ENCODE results near the gene YTHDF1.

The YTHDF1 gene

GRCh38 chr20:63152322-63153253 is 63.3 kb downstream of the YTHDF1 start:
- no peak for DNase-seq (ENCODE audit: low read depth)
- TF ChIP-seq CTCF (IDR thresholded peaks at IDR 0.05; ENCODE audit: insufficient read depth, low read depth, low read length, missing control alignments): no peak
- H3K4me3 ChIP-seq (ENCODE audit: low read length): no peak overlapping the region

- DNase-seq (ENCODE audit: low read depth): no peak
- TF ChIP-seq CTCF (IDR thresholded peaks at IDR 0.05; ENCODE audit: insufficient read depth, low read depth, low read length, missing control alignments): no peak
- no peak overlapping the region for H3K4me3 ChIP-seq (ENCODE audit: low read length)
These were observed 64.2 kb downstream of the YTHDF1 start for GRCh38 chr20:63151554-63152321.

GRCh38 chr20:63150911-63151531 is 64.9 kb downstream of the YTHDF1 start:
- TF ChIP-seq CTCF (IDR thresholded peaks at IDR 0.05; ENCODE audit: insufficient read depth, low read depth, low read length, missing control alignments): no peak
- no peak overlapping the region for H3K4me3 ChIP-seq (ENCODE audit: low read length)
- no peak for DNase-seq (ENCODE audit: low read depth)

DNA sequence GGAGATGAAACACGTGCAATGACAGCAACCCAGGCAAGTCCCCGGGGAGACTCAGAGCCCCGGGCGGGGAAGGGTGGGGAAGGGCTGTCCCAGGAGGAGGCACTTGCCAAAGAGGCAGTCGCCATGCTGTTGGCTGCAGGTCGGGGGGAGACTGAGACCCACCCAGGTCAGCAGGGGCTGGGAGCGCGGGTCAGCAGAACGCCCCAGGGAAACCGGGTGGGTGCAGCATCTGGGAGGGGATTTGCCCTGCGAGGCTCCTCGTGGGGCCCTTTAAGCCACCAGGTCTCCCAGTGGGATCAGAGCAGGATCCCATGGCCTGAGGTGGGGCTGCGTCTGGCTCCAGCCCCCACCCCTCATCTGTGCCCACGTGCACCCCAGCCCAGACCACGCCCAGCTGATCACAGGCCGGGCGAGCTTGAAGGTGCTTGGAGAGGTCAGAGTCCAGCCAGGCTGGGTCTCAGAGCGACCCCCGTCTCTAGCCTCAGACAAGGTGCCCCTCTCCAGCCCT is 65.5 kb downstream of the YTHDF1 start:
- H3K4me3 ChIP-seq (ENCODE audit: low read length): no peak overlapping the region
- no peak for TF ChIP-seq CTCF (IDR thresholded peaks at IDR 0.05; ENCODE audit: insufficient read depth, low read depth, low read length, missing control alignments)
- no peak for DNase-seq (ENCODE audit: low read depth)

- TF ChIP-seq CTCF (IDR thresholded peaks at IDR 0.05; ENCODE audit: insufficient read depth, low read depth, low read length, missing control alignments): no peak
- no peak for DNase-seq (ENCODE audit: low read depth)
These were observed 66.3 kb downstream of the YTHDF1 start for GRCh38 chr20:63149531-63150192.

DNA sequence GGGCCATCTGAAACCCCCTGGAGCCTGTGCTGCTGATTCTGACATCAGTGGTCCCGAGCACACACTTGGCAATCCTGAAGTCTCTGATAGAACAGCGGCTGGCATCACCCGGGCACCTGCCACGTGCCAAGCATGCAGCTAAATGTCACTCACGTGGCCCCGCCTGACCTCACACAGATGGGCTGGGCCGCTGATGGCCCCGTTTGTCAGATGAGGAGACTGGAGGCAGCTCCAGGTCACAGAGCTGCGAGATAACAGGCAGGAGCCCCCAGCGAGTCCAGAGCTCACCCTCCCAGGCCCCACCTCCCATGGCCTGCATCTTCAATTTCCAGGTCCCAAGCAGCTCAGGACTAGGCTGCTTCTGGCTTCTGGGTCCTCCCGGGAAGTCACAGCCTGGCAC is 67.2 kb downstream of the YTHDF1 start:
- no peak overlapping the region for H3K4me3 ChIP-seq (ENCODE audit: low read length)
- DNase-seq (ENCODE audit: low read depth): no peak
- TF ChIP-seq CTCF (IDR thresholded peaks at IDR 0.05; ENCODE audit: insufficient read depth, low read depth, low read length, missing control alignments): no peak

More at GRCh38 chr20:63149531-63150192, 66.3 kb downstream of the YTHDF1 start:
- H3K4me3 ChIP-seq (ENCODE audit: low read length): no peak overlapping the region

Data from epithelial cell of esophagus (primary cell).